ENCODE results near the gene ZNF646.

Gene ZNF646

DNA sequence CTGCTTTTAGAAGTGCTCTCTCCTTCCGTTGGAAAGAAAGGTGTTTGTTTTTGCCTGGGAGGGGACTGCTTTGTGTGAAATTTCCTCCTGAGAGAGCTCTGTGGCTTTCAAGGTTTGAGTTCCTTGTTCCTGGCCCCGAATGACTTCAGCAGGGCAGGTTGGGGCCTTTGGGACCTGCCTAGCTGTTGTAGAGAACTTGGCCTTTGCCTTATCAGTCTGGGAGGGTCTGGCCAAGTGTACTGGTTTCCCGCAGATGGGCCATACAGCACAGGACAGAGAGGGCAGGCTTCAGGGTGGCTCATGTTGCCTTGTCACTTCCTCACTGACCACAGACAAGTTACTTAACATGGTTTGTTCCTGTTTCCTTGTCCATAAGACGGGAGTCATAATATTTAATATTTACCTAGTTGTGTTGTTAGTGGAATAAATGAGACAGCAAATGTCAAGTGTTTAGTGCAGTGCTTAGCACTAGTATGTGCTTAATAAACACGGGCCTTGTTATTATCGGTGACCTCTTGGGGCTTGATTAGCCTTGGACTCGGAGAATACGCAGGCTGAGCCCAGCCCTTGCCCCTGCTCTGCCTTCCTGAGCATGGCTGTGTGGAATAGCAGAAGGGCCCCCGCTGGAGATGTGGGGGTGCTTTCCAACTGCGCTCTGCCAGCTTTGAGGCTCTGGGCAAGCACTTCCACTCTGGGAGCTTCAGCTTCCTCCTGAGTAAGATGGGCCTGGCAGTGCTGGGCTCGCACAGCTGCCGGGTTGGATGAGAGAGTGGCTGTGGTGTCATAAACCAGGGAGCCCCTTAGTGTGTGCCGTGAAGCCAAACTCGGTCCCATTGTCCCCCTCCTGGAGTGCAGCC is 54.7 kb downstream of the ZNF646 start:
- DNase-seq (ENCODE audit: low read depth in 4 of 4, low spot score in 1 of 4), result no peak

DNA sequence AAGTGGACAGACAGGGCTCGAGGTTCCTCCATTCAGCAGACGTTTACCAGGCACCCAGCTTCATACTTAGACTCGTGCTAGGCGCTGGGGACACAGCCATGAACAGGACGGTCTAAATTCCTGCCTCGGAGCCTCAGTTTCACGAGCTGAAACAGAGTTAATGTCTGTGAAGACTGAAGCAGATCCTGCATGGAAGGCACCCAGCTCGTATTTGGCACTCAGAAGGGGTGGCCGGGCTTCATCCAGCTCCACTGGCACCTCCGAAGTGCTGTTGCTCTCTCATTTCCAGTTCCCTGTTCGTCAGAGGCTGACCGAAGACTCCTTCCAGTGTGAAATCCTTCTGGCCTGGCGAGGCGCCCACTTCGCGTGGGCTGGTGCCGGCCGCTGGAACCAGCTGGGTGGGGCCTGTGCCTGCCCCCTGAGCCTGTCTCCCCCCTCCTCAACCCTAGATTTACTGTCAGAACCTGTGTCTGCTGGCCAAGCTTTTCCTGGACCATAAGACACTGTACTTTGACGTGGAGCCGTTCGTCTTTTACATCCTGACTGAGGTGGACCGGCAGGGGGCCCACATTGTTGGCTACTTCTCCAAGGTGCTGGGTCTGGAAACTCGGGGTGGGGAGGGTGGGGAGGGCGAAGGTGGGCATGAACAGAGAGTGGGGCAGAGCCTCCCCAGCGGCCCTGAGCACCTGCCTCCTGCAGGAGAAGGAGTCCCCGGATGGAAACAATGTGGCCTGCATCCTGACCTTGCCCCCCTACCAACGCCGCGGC is 55.5 kb downstream of the ZNF646 start:
- DNase-seq (ENCODE audit: low read depth in 4 of 4, low spot score in 1 of 4), result no peak

DNA sequence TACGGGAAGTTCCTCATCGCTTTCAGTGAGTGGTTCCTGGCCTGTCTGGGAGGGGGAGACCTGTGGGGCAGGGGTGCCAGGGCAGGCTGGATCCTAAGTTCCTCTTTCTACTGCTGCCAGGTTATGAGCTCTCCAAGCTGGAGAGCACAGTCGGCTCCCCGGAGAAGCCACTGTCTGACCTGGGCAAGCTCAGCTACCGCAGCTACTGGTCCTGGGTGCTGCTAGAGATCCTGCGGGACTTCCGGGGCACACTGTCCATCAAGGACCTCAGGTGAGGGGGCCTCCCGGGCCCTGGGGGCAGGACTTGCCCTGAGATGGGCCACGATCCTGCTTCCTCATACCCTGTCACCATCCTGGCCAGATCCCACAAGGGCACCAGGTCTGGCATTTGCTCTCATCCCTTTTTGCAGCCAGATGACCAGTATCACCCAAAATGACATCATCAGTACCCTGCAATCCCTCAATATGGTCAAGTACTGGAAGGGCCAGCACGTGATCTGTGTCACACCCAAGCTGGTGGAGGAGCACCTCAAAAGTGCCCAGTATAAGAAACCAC is 56.2 kb downstream of the ZNF646 start:
- DNase-seq (ENCODE audit: low read depth in 4 of 4, low spot score in 1 of 4), result no peak

DNA sequence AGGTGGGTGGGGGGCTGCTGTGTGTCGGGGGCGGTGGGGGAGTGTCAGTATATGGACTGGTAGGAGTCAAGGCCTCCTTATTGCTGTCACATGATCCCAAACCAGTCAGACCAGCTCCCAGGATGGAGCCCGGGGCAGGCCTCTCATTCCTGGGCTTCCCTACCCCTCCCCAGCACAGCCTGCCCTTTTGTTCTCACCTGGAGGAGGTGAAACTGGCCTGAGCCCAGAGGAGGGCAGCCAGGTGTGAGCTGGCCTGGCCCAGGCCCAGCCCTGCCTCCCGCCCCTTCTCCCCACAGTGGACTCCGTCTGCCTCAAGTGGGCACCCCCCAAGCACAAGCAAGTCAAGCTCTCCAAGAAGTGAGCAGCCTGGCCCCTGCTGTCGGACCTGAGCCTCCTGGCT is 56.7 kb downstream of the ZNF646 start:
- DNase-seq (ENCODE audit: low read depth in 4 of 4, low spot score in 1 of 4), result no peak

DNA sequence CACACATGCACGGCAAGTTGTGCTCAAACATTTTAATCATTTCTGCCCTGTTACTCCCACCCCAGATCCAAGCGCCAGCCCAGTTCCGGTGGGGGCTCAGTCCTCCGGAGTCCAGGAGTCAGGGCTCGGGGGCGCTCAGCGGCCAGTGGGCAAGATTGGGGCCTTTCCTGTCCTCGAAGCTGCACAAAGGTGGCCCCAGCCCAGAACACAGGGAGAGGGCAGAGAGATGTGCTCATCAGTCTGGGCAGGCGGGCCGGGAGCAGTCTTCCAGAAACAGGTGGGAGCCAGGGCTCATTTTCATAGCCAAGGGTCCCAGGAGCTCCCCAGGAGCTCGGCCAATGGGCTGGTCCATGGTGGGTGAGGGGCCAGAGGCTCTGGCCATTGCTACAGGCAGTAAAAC is 57.2 kb downstream of the ZNF646 start:
- no peak for DNase-seq (ENCODE audit: low read depth in 4 of 4, low spot score in 1 of 4)

DNA sequence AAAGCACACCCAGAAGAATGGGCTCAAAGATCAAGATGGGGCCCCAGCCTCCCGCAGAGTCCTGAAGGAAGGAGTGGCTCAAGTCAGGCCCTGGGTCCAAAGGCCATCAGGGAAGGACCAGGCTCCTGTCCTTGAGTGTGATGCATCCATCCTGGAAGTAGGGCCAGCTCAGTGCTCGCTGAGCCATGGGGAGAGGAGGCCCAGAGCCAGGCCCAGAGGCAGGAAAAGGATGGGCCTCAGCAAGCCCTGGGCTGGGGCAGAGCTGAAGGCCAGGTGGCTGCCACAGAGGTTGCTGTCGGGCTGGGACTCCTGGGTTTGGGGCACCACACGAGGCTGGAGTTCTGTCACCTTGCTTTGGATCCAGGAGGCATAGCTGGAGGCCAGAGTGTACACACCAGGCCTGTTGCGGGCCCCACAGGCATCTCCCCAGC is 57.6 kb downstream of the ZNF646 start:
- DNase-seq (ENCODE audit: low read depth in 4 of 4, low spot score in 1 of 4), result no peak

DNA sequence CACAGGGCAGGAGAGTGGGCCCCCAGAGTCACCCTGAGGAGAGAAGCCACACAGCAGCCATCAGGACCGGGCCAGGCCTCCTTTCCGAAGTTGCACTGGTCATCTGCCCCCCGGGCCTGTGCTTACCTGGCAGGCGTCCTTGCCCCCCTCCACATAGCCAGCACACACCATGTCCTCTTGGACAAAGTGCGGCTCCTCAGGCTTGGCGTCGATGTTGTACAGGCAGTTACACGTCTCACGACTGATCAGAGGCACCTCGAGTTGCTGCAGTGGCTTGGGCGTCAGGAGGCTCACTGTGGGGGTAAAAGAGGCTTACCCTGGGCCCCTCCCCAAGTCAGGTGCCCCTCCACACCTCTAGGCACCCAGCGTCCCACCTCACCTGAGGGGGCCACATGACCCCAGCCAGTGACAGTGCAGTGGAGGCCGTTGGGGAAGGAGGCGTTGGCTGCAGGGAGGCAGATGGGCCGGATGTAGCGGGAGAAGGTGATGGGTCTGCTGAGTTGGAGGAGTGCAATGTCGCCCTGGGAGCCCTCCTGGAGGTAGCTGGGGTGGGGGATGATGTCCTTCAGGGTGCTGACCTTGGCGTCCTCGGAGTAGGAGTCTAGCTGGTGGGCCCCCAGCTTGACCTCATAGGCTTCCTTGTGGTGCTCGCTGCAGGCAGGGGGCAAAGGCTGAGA is 58.2 kb downstream of the ZNF646 start:
- DNase-seq (ENCODE audit: low read depth in 4 of 4, low spot score in 1 of 4), result no peak

DNA sequence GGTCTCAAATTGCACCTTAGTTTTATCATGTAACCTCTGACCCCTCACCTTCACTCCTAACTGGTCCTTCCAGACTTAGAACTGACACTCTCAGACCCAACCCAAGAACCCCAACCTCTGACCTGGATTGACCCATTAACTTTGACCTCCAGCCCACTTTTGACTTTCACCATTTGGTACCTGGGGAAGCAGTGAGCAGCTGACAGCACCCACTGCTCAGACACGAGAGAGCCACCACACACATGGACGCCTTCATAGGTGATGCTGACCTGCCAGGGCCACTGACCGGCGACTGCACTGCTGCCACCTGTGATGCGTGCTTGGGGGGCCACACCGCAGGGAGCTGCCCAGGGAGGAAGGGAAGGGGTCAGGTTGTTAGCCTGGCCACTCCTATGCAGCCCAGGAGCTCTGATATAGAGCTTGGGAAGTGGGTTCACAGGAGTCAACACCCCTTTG is 58.9 kb downstream of the ZNF646 start:
- no peak for DNase-seq (ENCODE audit: low read depth in 4 of 4, low spot score in 1 of 4)
